Activated CD8-positive, alpha-beta memory T cell treated with anti-CD3 and anti-CD28 coated beads, Interleukin-2, amount 50 U/mL, for 48 hours (primary cell): ENCODE results near the gene LINS1.

Experiments
- DNase-seq: peaks from one replicate; pipeline ENCODE4 v3.0.0-alpha.2; 2020

Gene LINS1

GRCh38 chr15:100602064-100602822, at the start of gene LINS1, which contains the start of gene ASB7:
Gene LINS1, minus strand, starts transcription at chr15:100602184. Its CDS starts 21,342 bp downstream, at chr15:100580842.
Gene ASB7, plus strand, starts transcription at chr15:100602589. Its CDS starts 9,628 bp downstream, at chr15:100612217.
- DNase-seq, result peak; percentile 98

GRCh38 chr15:100651253-100651652, 49.3 kb upstream of the LINS1 start:
- no peak for DNase-seq

- no peak for DNase-seq
Observed at GRCh38 chr15:100650685-100651084, 48.7 kb upstream of the LINS1 start.

GRCh38 chr15:100648951-100649350, 47.0 kb upstream of the LINS1 start:
- DNase-seq, result no peak

GRCh38 chr15:100645671-100646070, 43.7 kb upstream of the LINS1 start:
- DNase-seq, result no peak

- no peak for DNase-seq
Observed at GRCh38 chr15:100642950-100643338, 41.0 kb upstream of the LINS1 start.

- DNase-seq, result no peak
Observed at GRCh38 chr15:100642213-100642949, 40.4 kb upstream of the LINS1 start.

GRCh38 chr15:100638177-100638730, 36.3 kb upstream of the LINS1 start:
- no peak for DNase-seq

- DNase-seq, result no peak
Observed at GRCh38 chr15:100635406-100636071, 33.6 kb upstream of the LINS1 start.

GRCh38 chr15:100633763-100634075, 31.7 kb upstream of the LINS1 start:
- no peak for DNase-seq

GRCh38 chr15:100631831-100632230, 29.8 kb upstream of the LINS1 start:
- DNase-seq, result no peak

- DNase-seq, result no peak
Observed at GRCh38 chr15:100628746-100629145, 26.8 kb upstream of the LINS1 start.

- DNase-seq, result peak; percentile 64
Observed at GRCh38 chr15:100627789-100628395, 25.9 kb upstream of the LINS1 start.

- DNase-seq, result no peak
Observed at GRCh38 chr15:100623301-100623700, 21.3 kb upstream of the LINS1 start.

GRCh38 chr15:100616700-100617099, 14.7 kb upstream of the LINS1 start:
- DNase-seq, result no peak

GRCh38 chr15:100615801-100616200, 13.8 kb upstream of the LINS1 start:
- DNase-seq, result no peak

- DNase-seq, result no peak
Observed at GRCh38 chr15:100614918-100615317, 12.9 kb upstream of the LINS1 start.

- DNase-seq, result no peak
Observed at GRCh38 chr15:100614336-100614735, 12.4 kb upstream of the LINS1 start.

- DNase-seq, result no peak
Observed at GRCh38 chr15:100613208-100613607, 11.2 kb upstream of the LINS1 start.

GRCh38 chr15:100612539-100612938, 10.6 kb upstream of the LINS1 start:
- no peak for DNase-seq

GRCh38 chr15:100602823-100603393, 924 bp upstream of the LINS1 start:
- peak; percentile 67 for DNase-seq

GRCh38 chr15:100601617-100602063, 344 bp downstream of the LINS1 start:
- no peak for DNase-seq

GRCh38 chr15:100601163-100601562, 821 bp downstream of the LINS1 start:
- DNase-seq, result no peak
